Stimulated activated CD4-positive, alpha-beta T cell treated with anti-CD3 and anti-CD28 coated beads, Interleukin-1b, Interleukin-23, amount 100 ng/mL, for 24 hours (primary cell): ENCODE results near the gene CASQ2.
"Not testable (repeated sequence)": the region's sequence is repeated elsewhere in the genome, so short reads cannot be mapped to it uniquely, and the experiment has no call there.

ENCODE experiments used
- DNase-seq, 4 experiments: peaks; one replicate each; pipeline ENCODE4 v3.0.0-alpha.2; 2020; ENCODE audit warnings: low read depth in 4 of 4, low spot score in 1 of 4

CASQ2 gene

GRCh38 chr1:115781343-115781742 lies 12.8 kb upstream of the CASQ2 start:
- DNase-seq = no peak

DNA sequence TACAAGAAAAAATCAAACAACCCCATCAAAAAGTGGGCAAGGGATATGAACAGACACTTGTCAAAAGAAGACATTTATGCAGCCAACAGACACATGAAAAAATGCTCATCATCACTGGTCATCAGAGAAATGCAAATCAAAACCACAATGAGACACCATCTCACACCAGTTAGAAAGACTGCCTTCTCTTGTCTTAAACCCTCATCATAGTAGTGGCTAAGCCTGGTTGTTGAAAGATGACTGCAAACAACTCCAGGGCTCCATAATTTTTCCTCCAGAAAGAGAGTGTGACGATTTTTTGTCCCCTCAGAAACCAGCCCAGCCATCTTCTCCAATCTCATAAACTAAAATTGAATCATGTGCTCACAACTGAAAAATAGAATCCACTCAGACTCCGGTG lies 12.1 kb upstream of the CASQ2 start:
- DNase-seq = not testable (repeated sequence)

DNA sequence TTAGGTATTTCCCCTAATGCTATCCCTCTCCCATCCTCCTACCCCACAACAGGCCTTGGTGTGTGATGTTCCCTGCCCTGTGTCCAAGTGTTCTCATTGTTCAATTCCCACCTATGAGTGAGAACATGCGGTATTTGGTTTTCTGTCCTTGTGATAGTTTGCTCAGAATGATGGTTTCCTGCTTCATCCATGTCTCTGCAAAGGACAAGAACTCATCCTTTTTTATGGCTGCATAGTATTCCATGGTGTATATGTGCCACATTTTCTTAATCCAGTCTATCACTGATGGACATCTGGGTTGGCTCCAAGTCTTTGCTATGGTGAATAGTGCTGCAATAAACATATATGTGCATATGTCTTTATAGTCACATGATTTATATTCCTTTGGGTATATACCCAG lies 10.6 kb upstream of the CASQ2 start:
- not testable (repeated sequence) for DNase-seq

DNA sequence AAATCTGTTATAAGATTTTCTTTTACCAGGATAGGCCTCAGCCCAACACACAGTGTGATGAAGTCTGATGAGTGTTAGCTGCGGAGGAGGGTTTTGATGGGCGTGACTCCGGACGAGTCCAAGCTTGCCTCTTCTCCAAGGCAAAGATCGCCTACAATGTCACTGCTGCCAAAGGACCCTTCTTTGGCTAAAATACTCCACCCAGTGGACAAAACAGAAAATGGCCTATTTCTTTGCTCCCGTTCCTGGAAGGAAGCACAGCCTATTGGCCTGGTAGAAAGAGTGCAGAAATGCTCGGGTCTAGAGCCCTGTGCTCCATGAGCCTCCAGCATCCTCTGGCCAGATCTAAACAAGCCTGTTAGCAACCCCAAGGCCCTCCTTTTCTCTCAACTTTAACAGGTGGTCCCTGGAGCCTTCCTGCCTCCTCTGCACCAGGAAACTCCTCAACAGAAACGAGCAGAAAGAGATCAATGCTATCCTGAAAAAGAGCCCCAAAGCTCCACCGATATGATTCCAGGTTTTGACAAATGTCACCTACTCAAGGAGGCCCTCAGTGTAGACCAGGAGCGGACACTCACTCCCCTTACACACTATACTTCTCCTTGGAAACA lies 3.4 kb upstream of the CASQ2 start:
- DNase-seq = no peak

DNA sequence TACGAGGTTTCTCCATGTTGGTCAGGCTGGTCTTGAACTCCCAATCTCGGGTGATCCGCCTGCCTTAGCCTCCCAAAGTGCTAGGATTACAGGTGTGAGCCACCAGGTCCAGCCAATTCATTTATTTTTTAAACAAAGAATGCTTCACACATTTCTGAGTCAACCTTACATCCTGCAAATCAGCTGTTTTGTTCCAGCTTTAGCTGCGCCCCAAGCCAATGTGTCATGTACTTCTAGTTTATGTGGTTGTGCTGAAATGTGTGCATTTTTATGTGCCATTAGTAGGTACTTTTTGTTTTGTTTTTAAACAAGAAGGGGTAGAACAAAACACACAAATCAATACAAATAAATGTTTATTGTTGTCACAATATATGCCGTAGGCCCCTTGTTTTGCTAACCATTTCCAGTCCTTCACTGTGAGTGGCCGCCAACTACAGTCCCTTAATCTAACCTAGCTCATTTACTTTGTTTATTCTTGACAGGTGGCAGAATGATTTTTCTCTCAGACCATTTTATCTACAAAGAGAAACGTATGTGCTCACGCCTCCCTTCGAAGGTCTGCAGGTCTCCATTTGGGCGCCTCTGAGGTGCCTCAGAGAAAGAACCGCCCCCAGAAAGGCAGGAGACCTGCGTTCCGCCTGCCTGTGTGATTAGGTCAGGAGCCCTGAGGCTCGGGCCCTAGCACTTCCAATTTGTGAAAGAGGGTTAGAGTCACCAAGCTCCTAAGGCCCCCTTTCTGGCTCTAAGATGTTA lies 2.8 kb upstream of the CASQ2 start:
- DNase-seq = no peak

DNA sequence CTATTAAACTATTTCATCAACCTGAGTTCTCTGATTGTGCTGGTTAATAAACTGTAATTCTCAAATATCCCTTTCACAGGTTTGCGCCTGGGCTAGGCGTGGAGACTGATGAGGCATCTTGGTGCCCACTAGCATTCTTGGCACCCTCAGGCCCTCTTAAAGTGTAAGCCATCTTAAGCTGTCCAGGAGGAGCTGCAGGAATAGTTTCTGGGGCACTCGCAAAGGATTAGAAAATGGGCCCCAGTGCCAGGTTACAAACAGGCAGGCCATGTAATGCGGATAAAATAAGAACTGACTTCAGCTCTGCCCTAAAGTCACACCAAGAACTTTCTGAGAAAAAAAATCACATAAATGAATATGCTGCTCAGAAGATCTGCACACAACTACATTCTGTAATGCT lies 1.1 kb downstream of the CASQ2 start:
- DNase-seq = no peak

DNA sequence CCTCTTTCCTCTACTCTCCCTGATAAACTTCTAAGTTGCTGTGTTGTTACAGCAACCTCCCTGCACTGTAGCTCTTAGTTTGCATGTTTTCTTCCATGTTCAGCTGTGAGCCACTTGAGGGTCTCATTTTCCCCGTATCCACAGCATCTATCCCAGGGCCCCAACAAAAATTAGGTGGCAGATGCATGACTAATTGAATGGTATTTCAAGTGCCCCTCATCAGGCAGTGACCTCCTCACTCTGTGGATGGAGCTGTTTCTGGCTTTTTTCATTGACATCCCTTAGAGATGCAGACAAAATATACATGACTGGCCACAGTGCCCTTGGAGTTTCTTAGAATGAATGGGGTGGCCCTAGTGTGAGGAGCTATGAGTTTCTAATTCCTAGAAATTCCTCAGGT lies 3.4 kb downstream of the CASQ2 start:
- DNase-seq = no peak

- DNase-seq = no peak
Measured at GRCh38 chr1:115764541-115764940, 4.0 kb downstream of the CASQ2 start.

DNA sequence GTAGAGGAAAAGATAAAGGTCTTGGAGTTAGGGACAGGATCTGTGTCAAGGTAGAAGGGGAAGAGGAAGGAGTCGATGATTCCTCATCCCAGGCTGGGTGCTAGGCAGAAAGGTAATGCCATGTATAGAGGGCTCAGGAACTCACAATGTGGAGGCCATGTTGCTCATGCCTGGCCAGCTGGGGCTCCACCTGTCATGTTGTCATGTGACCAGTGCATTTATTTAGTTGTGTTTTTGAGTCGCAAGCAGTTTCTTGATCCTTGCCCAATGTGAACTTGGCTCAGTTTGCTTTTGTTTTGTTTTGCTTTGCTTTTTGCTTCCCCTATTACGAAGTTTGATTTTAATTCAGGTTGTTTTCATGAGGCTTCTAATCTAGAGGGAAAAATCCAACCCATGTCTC lies 5.7 kb downstream of the CASQ2 start:
- no peak for DNase-seq

DNA sequence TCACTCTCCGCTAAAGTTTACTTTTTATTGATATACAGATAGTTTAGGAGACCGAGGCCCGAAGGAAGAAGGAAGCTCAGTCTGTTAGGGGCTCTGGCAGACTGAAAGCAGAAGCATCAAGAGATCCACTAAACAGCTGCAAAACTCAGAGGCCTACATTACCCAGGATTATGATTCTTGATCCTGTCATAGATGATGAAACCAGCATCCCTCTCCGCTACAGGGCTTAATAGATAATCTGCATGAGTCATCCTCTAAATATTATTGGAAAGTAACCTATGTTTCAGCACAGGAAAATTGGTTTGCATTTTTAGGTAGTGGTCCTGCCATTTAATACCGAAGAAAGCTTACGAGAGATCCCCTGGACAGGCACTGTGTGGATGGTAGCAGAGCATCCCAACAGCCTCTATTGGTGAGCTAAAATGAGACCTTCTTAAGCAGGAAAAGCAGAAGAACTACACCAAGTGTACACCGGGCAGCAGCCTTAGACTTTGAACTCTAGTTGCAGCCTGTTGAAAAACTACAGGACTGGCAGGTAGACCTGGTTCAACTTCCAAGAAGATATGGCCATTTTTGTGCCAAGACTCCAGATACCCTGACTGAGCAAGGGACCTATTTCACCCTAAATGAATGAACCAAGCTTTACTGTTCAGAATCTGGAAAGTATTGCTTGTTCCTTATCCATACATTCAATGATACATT lies 6.8 kb downstream of the CASQ2 start:
- no peak for DNase-seq

DNA sequence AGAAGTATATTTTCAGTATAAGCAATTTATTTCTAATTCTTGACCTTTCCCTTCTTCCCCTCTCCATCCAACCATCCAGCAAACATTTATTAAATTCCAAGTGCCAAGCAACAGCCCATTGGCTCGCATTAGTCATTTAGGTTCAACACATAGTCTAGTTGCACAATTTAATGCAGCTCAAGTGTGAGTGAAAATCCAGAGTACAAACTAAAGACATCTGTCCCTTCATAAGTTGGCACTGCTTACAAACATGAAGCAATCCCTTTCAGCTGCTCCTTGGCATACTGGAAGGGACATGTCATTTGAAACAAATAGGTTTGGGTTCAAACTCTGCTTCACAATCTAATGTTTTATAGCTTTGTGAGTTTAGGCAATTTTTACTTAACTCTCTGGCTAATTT lies 10.7 kb downstream of the CASQ2 start:
- DNase-seq = no peak

DNA sequence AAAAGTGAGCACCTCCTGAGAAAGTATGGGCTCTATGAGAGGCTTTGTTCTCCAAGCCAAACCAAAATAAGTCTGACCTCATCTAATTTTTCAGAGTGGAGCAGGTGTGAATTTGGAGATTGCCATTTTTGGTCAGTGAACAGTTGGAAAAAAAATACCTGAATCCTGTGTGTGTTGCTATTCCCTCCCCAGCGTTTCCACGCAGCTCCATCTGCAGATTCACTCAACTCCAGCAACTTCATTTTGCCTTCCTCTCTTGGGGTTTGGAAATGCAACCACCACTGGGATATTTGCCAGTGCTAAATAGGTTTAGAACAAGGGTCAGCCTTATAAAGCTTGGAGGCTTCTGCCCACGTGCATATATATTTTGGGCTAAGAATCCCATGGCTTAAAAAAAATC lies 11.2 kb downstream of the CASQ2 start:
- no peak for DNase-seq

DNA sequence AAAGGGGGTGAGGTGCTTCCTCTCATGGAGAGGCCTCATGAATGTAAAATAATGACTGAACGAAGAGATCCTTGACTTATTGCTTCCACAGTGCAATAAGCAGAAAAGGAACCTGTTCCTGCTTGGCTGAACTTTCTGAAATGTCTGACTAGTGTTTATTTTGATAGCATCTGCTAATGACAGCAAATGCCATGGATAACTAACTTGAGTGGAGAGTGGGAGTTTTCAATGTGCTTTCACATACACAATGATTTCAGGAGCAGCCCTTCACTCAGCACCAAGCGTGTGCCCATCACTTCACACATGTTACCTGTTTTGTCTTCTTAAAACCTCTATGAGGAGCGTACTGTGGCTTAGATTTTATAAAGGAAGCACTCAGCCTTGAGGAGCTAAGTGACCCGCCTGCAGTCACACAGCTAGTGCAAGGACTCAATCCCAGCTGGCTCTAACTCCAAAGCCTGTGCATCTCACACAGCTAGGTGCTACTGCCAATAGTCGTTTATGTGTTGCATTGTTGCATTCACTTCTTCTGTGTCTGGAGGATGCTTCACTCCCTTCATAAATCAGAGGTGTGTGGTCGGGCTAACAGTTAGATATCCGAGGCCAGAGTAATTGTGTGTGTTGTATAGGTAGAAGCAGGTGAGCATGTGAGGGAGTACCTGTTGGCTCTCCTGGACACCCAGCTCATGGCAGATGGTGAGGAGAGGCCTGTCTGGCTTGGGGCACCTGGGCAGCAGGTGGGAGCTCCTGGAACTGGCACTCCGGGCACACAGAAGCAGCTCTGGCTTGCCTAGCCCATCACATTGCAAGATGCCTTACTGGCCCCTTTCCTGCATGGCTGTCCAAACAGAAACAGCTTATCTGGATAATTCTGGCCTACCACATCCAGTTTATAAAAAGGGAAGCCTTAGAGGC lies 12.8 kb downstream of the CASQ2 start:
- no peak for DNase-seq

GRCh38 chr1:115753830-115754229 lies 14.7 kb downstream of the CASQ2 start:
- no peak for DNase-seq

GRCh38 chr1:115753361-115753760 lies 15.2 kb downstream of the CASQ2 start:
- no peak for DNase-seq

DNA sequence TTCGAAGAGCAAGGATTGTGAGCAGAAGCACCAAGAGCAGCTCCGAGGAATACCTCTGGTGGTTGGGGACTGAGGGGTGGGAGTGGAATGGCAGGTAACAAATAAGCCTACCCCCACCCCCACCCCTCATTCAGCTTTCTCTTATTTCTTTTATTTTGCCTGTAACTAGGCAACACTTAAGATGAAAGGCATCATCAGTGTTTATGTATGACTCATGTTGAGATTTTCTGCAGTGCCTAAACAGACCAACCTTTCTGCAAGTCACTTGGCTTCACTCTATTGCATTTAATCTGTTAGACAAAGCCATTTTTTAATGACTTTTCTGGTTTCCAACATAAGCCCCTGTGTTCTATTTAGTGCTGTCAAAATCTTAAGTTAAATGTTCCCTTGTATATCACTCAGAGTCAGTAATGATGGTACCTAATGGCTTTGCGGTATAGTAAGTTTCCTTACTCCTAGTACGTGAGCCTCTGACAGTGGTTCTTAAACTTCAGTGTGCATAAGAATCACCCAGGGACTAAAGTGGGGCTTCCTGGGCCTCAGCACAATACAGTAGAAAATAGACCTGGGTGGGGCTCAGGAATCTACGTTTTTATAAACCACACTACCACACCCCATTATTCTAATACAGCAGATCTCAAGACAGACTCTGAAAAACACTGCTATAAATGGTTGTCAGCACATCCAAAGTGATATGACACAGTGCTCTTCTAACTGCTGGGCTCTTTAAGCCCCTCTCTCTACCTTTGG lies 19.9 kb downstream of the CASQ2 start:
- no peak for DNase-seq

DNA sequence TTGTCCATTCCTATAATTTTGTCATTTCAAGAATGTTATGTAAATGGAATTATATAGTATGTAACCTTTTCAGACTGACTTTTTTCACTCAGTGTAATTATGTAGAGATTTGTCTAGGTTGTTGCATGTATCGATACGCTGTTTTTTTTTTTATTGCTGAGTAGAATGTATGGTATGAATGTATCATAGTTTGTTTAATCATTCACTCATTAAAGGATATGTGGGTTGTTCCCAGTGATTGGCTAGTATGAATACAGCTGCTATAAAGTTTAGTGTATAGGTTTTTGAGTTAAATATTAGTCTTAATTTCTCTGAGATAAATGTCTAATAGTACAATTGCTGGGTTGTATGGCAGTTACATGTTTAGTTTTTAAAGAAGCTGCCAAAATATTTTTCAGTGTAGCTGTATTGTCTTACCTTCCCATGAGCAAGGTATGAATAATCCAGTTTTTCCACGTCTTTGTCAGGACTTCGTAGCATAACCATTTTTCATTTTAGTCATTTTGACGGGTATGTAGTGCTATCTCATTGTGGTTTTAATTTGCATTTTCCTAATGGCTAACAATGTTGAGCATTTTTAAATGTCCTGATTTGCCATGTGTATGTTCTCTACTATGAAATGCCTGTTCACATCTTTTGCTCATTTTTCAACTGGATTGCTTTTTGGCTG lies 22.4 kb downstream of the CASQ2 start:
- DNase-seq = no peak

DNA sequence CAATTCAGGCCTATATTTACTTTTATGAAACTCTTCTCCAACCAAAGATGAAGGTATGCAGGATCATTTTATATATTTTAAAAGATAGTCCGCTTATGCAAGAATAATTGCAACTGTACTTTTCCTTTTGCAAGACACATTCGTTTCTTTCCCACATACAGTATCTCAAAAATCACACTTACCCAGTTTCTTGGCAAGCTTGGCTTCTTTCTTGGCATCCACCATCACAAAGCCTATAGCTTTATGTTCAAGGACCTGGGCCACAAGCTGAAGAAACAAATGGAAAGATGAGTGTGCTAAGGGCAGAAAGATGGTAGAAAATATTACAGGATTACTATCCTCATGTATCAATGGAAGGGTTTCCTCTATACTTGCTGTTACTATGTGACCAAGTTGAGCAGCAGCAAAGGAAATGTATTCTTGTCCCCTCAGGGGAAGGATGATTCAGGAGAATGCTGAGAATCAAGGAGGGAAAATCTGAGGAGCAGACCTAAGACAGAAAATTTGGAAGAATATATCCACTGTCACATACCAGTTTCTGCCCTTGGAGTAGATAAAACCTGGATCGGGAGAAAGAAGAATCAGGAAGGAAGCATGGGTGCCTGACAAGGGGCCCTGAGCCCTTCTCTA lies 23.8 kb downstream of the CASQ2 start:
- no peak for DNase-seq

DNA sequence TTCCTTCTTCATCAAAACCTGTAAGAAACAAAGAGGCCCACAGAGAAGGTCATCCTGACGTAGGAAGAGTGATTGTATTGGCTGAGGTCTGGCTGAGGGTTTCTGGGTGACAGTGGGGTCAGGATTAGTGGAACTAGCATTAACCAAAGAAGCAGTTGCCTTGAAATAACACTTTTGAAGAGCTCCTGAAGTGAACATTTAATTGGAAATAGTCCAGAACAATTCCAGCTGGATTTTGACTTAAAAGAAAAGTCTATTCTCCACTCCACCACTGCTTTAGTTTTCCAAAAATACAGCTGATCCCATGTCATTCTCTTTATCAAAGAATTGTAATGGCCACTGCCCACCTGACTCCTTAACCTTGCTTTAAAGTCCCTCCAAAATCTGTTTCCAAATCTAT lies 27.7 kb downstream of the CASQ2 start:
- DNase-seq = no peak

- no peak for DNase-seq
Measured at GRCh38 chr1:115732316-115732715, 36.2 kb downstream of the CASQ2 start.
